Stimulated activated CD8-positive, alpha-beta memory T cell treated with anti-CD3 and anti-CD28 coated beads, Interleukin-12 subunit alpha, Interleukin-12 subunit beta, amount 100 ng/mL, for 4 hours (primary cell): ENCODE measurements around the gene ADAMTS3.
"Not testable (repeated sequence)": the region's sequence is repeated elsewhere in the genome, so short reads cannot be mapped to it uniquely, and the experiment has no call there.

Experiments
- DNase-seq: peaks from one replicate; pipeline ENCODE4 v3.0.0-alpha.2; 2020; ENCODE audit warnings: low read depth

ADAMTS3 gene

DNA sequence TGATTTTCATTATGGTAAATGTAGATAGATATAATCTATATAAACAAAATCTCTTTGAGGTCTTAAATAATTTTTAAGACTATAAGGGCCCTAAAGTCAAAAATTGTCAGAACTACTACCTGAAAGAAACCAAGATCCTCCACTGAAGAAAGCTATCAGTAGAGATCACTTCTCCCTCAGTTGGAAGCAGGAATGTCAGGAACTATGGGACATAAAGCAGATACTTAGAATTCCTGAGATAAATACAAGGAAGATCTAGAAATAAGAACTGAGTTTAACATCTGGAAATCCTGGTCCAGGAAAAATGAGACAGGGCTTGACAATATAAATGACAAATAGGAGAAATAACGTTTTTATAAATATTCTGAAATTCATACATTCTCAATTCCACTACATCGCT lies 97.2 kb downstream of the ADAMTS3 start:
- DNase-seq = no peak

DNA sequence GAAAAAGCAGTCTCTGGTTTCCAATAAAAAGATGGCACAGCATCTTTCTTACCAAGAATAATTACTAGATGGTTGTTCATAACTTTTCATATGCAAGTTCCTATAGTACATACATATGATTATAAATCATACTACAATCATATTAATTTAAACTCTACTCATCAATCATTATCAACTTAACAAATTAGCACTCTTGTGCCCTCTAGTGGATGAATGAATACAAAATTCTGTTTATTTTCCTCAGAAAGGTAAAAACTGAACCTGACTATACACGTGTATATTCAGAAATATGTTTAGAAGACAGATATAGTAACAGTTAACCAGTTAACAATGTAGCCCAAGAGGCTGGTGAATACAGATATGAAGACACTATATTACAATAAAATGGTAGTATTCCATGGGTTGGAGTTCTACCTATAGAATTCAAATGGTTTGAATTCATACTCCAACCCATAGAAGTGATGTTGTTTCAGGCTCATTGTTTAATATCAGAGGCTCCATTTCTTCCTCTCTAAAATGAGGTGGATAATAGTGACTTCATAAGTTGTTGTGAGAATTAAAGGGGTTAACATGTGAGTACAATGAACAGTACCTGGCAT lies 100.0 kb downstream of the ADAMTS3 start:
- no peak for DNase-seq

DNA sequence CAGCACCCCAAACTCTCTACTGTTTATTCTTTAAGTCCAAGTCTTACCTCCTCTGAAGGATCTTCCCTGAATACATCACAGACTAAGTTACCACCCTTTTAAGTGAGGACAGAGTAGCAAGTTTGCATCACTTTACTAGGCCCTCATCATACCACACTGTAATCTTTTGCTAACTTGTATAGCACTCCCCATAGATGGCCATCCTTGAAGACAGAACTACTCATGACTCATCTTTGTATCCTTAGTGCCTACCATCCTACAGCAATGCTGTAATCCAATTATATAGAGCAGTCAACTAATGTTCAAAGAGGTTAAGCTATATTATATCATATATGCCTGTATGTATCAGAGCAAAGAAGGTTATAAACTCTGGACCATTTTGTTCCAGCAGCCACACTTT lies 101.4 kb downstream of the ADAMTS3 start:
- no peak for DNase-seq

DNA sequence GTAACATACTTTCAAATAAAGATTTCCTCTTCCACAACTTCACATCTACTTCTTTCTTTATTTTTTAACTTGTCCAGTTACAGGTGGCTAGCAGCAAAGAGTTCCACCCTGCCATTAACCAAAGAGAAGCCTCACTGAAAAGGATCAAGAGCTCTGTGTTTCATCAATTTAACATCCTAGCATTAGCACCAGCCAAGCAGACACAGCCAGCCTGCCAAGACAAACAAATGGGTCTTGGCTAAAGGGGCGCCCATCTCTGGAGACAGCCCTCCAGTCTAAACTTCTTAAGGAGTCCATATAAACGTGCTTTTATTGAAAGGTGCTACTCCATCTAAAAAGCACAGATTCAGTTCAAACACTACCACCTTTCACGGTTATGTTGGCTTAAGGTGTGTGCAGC lies 105.3 kb downstream of the ADAMTS3 start:
- no peak for DNase-seq

DNA sequence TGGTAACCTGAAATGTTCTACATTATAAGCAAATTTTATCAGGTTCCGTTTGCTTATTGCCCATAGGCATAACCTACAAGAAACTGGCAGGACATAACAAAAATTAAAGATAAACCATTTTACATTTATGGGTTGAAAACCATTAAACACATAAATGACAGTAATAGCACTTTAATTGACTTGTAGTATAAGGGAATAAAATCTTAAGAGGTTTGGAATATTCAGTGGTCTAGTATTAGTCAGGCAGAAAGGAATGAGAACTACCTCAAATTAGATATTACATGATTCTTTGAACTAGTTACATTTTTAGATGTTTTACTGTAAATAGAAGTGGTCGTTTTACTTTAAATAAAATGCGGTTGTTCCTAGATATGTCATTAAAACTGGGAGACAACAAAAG lies 111.9 kb downstream of the ADAMTS3 start:
- DNase-seq = no peak

DNA sequence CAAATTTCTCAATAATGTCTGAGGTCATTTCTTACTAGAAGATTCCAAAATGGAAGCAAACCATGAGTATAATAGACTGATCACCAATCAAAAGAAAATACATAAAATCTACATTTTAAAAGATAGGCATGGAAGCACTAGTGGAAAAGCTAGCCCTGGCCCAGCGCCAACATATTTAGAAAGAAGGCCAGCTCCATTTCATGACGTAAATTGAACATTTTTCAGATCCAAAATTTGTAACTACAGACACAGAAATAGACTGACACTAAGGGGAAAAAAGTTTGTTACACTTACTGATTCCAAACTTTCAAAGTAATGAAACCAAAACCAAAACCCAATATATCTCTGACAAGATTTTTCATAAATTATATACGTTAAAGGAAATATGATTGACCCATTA lies 117.7 kb downstream of the ADAMTS3 start:
- no peak for DNase-seq

DNA sequence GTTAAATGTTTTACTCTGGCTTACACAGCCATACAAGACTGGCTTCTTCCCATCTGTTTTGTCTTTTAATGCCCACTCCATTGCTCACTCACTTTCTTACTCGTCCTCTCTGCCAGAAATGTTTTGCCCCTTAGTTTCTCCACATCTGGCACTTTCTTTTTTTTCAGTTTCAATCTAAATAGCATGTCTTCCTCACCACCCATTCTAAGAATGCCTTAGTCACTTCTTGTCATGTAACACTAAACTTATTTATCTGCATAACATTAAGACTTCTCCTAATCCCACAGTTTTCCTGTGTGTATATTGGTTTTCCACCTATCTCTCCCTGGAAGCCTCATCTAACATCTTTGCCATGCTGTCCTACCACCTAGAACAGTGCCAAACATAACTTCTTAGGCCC lies 119.3 kb downstream of the ADAMTS3 start:
- no peak for DNase-seq

DNA sequence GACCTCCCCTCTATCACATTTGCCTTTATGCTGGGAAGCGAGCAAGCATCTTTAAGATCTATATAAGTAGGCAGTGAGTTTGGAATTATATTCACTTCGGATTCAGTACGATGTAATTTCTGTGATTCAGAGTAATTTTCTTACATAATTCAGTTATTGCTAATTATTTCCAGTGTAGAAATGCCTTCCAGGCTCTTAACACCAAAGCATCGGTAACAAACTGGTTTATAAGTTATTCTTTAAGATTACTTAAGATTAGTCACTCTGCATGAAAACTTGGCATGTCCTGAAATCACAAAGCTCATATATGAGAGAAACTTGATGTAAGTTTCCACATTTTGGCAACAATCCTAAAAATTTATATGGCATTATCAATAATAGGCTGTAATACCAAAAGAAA lies 120.8 kb downstream of the ADAMTS3 start:
- DNase-seq = no peak

DNA sequence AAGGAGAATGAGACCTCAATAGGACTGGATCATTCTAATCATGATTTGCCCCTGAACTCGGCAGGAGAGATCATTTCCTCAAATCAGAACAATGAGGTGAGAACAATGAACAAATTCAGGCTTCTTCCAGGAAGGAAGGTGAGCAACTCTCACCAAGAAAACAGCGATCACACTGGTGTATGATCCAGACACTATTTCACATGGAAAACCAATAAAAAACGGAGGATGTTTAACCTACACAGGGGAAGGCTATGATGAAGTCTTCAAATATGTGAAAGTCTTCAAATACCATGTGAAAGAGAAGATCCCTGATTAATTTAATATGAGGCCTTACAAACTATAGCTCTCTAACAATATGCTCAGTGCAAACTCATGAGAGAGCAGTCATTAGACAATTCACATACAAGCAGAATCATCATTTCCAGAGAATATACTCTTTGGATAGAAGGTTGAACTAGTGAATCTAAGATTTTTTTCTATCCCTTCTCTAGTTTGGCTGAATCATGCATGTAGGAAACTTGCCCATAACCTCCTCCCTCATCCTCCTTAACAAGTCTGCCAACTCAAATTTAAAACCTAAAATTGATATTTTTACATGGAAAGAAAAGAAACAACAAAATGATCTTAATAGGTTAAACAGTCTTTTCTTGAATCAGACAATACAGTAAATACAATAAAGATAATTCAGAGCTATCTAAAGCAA lies 122.5 kb downstream of the ADAMTS3 start:
- no peak for DNase-seq

DNA sequence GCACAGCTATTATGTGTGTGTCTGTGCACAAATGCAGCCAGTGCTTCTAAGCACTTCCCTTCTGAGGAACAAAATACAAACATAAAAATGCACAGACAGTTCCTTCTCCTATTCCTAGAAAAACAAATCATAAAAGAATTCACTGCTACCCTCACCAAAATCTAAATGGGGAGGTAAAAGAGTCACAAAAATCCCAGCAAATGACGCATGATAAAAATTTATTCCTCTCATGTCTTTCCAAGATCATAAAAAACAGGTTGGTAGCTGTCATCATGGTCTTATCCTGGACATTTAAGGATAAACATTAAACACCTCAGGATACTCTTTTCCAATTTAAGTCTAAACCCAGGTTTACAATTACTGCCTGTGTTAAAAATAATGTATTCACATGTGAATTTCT lies 124.9 kb downstream of the ADAMTS3 start:
- DNase-seq = no peak

DNA sequence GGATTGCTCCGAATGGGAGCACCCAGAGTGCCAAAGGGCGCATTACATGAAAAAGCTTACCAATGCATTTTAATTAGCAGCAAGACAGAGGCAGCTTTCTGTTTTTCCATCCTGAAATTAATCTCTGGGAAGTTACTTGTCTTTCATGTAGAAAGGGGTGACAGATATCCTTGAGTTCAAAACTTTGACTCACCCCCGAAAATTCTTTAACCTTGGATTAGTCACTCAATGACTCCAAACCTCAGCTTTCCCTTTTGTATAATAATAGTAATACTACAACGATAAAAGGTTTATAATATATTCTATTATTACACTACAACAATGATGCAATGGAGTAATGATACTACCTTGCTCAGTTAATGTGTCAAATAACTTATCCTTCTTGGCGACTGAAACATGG lies 126.3 kb downstream of the ADAMTS3 start:
- no peak for DNase-seq

DNA sequence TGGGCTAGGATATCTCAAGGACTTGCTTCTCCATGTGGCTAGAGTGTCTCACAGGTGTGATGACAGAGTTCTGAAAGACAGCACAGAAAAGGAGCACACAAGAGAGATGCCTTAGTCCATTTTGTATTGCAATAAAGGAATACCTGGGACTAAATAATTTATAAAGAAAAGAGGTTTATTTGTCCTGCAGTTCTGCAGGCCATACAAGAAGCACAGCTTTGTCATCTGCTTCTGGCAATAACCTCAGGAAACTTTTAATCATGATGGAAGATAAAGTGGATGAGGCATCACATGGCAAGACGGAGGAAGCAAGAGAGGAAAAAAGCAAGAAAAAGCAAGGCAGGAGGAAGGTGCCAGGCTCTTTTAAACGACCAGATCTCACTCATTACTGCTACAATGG lies 126.9 kb downstream of the ADAMTS3 start:
- DNase-seq = no peak

DNA sequence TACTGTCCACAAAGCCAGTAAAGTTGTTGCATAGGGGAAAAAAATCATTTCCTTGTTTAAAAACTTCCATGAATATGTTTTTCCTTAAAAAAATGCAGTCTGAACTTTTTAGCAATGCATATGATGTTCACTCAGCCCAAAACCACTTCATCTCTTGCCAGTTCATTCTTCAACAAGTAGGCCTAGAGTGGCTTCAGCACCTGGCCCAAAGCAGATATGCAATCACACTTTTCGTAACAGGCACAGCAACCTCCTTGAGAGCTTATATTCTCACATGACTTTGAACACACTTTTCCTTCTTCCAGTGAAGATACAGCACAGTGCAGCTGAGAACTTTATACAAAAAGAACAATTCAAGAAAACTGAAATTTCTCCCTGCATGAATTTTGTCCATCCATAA lies 128.6 kb downstream of the ADAMTS3 start:
- DNase-seq = no peak

DNA sequence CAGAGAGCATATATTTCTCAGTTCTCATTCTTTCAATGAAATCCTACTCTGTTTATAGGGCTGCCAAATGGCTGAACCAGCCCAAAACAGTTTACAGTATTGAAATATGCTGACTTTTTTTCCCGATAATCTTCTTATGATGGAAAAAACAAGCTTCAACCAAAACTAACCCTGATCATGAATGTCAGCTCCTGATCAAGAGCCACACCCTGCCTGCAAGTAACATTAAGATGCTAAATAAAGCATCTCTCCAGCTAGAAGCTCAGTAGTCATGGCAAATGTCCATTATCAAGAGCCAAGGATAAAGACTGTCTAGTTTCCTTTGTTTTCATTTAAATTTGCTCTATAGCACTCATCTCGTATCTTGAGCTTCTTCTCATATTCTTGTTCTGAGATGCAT lies 136.0 kb downstream of the ADAMTS3 start:
- no peak for DNase-seq

DNA sequence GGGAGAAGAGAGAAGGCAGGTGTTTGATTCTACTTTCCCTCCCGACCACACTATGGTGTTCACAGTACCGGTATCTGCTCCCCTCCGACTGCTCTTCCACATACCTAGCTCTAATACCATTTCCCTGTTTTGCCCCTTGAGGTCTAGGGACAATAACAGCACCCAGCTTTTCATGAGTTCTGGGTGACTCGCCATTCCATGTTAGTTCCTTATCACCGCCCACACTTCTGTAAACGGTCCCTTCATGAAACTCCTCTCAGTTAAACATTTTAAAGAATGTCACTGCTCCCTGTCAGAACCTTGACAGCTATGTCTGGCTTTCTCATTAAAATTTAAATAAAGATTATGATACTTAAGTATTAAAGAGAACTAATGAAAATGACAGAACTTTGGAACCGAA lies 136.7 kb downstream of the ADAMTS3 start:
- DNase-seq = no peak

DNA sequence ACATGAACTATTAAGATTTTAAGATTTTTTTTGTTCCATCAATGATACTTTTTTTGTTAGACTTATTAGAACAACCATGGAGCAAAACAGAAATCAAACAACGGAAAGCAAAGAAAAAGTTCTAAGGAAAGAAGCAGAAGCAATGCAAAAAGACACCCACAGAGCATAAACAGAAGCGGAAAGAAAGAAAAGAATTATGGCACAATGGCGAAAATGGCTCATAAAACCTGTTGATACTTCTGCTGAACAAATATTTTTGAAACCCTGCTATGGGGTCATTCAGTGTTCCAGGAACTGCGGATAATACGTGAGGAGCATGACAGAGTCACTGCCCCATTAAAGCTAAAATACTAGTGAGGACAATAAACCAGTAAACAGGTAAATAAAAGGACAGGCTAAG lies 138.0 kb downstream of the ADAMTS3 start:
- DNase-seq = no peak

DNA sequence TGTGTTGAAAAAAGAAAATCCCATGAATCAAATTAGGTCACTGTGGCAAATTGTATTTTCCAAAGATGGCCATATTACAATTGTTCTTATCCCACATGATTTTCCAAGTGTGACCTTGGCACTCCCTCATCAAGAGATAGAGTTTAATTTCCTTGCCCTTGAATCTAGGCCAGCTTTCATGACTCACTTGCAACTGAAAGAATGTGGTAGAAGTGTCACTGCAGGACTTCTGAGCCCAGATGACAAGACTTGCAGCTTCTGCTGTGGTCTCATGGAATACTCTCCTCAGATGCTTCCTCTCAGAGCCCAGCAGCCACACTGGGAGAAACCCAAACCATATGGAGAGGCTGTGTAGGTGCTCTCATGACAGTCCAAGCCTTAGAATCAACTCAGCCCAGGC lies 139.0 kb downstream of the ADAMTS3 start:
- no peak for DNase-seq

DNA sequence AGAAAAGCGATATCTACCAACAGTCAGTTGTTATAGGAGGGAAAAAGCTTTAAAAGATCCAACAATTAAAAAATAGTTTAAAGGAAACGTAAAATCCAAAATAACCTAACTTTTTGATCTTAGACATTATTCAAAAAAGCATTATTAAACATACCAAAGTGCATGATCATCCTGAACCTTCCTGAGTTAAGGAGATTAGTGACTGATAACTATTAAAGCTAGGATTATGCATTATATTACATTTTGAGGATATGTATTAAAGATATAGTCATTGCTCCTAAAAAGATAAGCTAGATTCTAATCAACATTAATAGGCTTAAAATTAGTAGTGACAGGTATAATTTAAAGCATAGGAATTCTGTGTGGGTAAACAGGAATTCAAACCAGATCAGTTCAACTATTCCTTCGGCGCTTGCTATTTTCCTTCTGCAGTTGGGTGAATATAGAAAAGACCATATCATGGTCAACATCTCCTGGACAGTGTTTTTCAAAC lies 139.6 kb downstream of the ADAMTS3 start:
- no peak for DNase-seq

DNA sequence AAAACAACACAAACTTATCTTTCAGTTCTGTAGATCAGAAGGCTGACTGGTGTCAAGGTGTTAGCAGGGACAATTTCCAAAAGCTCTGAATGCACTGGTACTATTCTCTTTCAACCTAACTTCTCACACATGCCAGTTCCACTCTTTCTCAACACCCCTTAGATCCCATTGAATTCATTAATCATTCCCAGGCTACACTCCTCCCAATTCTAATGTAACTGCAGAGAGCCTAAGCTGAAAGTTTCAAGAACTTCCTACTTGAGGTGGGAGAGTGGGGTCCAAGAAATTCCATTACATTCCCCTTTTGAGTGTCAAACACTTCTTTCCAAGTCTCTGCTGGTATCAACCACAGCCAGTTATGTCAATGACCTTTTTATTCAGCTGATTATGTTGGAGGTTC lies 142.0 kb downstream of the ADAMTS3 start:
- DNase-seq = no peak

DNA sequence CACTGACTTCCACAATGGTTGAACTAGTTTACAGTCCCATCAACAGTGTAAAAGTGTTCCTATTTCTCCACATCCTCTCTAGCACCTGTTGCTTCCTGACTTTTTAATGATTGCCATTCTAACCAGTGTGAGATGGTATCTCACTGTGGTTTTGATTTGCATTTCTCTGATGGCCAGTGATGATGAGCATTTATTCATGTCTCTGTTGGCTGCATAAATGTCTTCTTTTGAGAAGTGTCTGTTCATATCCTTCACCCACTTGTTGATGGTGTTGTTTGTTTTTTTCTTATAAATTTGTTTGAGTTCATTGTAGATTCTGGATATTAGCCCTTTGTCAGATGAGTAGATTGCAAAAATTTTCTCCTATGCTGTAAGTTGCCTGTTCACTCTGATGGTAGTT lies 143.1 kb downstream of the ADAMTS3 start:
- DNase-seq = not testable (repeated sequence)

DNA sequence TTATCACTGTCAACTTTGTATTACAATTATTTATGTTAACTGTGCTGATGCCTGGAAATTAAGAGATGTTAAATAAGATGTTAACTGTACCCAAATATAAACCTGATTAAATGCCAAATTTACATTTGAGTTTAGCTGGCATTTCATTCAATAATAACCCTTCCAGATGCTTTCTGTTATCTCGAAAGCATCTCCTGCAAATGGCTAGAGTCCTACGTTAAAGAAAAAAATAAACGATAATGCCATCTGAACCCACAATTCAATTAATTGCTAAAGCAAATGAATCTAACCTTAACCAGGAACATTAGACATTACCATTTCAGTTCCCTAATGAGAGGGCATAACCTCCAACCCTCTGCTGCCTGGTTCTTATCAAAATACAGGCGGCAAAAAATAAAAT lies 145.0 kb downstream of the ADAMTS3 start:
- DNase-seq = no peak

DNA sequence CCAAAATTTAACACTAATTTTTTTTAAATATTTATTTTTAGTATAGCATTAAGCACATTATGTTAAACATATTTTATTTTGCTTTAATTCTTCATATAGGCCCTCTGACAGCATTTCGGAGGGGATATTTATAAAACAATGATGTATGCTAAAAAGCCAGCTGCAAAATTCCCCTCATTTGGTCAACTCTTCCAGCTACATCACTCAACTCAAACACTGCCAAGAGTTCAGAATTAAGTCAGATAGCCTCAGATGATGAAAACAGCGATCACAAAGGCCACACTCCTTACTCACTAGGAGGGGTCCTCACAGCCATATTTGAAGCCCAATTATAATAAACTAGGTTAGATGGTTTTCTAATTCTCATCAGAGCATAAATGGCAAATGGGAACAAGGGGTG lies 146.6 kb downstream of the ADAMTS3 start:
- no peak for DNase-seq

DNA sequence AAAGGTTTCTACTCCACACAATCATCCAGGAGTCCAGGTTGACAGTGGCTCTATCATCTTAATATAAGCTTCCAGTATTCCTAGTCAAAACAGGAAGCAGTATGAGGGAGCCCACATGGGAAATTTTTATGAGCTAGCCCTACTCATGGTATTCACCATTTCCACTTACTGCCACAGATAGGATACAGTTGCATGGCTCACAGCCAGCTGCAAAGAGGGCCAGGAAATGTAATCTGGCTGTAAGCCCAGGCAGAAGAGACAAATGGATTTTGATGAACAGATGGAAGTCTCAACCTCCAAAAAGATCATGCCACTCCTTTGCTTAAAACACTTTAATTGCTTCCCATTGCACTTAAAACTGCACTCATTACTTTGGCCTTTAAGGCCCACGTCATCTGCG lies 150.6 kb downstream of the ADAMTS3 start:
- no peak for DNase-seq

DNA sequence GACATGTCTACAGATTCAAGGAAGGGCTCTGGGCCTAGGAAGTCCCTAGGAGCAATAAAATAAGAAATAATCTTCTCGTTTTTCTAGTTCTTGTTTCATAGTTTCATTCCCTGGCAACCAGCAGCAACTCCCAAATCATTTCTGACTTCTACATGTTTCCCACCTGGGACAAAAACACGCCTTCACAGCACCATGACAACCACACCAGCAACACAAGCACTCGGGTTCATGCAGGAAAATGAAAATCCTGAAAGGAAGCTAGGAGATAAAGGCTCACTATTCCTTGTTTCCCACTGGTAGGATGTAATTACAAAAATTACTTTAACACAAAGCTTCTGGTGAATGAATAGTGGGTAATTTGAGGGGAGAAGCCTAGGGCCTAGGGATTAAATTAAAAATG lies 158.9 kb downstream of the ADAMTS3 start:
- DNase-seq = no peak
